Neural cell (in vitro differentiated cells): Measurements from ENCODE around the gene ZNF618. TPM values are rescaled to one million over a fixed set of nuclear protein-coding genes. Genes with fewer than 3 reads are reported as not detected.

Experiments used
- H2AFZ ChIP-seq: fragments of 200-600, 300-800 bp; sonication (generic), shearing (Covaris generic); 2 replicates; pipeline ENCODE4 v1.6.0; 2014; ENCODE audit warnings: low read depth, mild to moderate bottlenecking, antibody characterized with exemption, low read length, moderate library complexity
- H3F3A ChIP-seq: fragments of 200-600 bp; shearing (Covaris generic); 2 replicates; pipeline ENCODE4 v1.6.1; 2016; ENCODE audit warnings: mild to moderate bottlenecking, moderate library complexity, mixed read lengths, antibody characterized with exemption, low read length; ENCODE audit not compliant: insufficient read depth, poor library complexity, severe bottlenecking
- H3K27ac ChIP-seq: fragments of 200-600, 300-800 bp; sonication (generic), shearing (Covaris generic); 2 replicates; pipeline ENCODE4 v1.5.1; 2014; ENCODE audit warnings: mild to moderate bottlenecking, low read length, moderate library complexity
- H3K27me3 ChIP-seq: fragments of 300-800, 200-600 bp; sonication (generic), shearing (Covaris generic); 2 replicates; pipeline ENCODE4 v1.6.0; 2014; ENCODE audit warnings: mild to moderate bottlenecking, low read depth, low read length, moderate library complexity; ENCODE audit not compliant: insufficient read depth
- H3K36me3 ChIP-seq: fragments of 300-800, 200-600 bp; sonication (generic), shearing (Covaris generic); 2 replicates; pipeline ENCODE4 v1.5.1; 2014; ENCODE audit warnings: mild to moderate bottlenecking, antibody characterized with exemption, low read length, moderate library complexity; ENCODE audit not compliant: insufficient read depth
- H3K4me2 ChIP-seq: fragments of 300-800, 200-600 bp; sonication (generic), shearing (Covaris generic); 2 replicates; pipeline ENCODE4 v1.6.0; 2014; ENCODE audit warnings: mild to moderate bottlenecking, low read length
- H3K4me3 ChIP-seq: fragments of 300-800, 200-600 bp; sonication (generic), shearing (Covaris generic); 2 replicates; pipeline ENCODE4 v1.5.1; 2014; ENCODE audit warnings: mild to moderate bottlenecking, low read length, moderate library complexity
- H3K79me2 ChIP-seq: fragments of 200-600 bp; shearing (Covaris generic); replicated peaks from 2 replicates; pipeline ENCODE4 v1.6.0; 2014; ENCODE audit warnings: mild to moderate bottlenecking, low read length, moderate library complexity; ENCODE audit not compliant: insufficient read depth
- H3K9ac ChIP-seq: fragments of 300-800, 200-600 bp; sonication (generic), shearing (Covaris generic); 2 replicates; pipeline ENCODE4 v1.6.1; 2016; ENCODE audit warnings: mild to moderate bottlenecking, low read length, mixed read lengths
- H3K9me2 ChIP-seq: fragments of 200-600 bp; shearing (Covaris generic); 2 replicates; pipeline ENCODE4 v1.6.1; 2016; ENCODE audit warnings: mild to moderate bottlenecking, low read length, mixed read lengths; ENCODE audit not compliant: insufficient read depth
- H3K9me3 ChIP-seq: fragments of 200-600, 300-800 bp; sonication (generic), shearing (Covaris generic); 2 replicates; pipeline ENCODE4 v1.6.1; 2016; ENCODE audit warnings: mild to moderate bottlenecking, mixed run types, low read length, moderate library complexity, mixed read lengths
- H4K20me1 ChIP-seq: fragments of 200-600 bp; shearing (Covaris generic); 2 replicates; pipeline ENCODE4 v1.6.1; 2016; ENCODE audit warnings: mild to moderate bottlenecking, mixed run types; ENCODE audit not compliant: insufficient read depth
- CTCF ChIP-seq: fragments of 450-650 bp; IDR thresholded peaks from 2 replicates; pipeline ENCODE4 v1.5.1; 2014; ENCODE audit warnings: antibody characterized with exemption, mild to moderate bottlenecking, moderate library complexity; ENCODE audit not compliant: poor library complexity, severe bottlenecking
- EP300 ChIP-seq: fragments of 450-650 bp; conservative IDR thresholded peaks from 2 replicates; pipeline ENCODE4 v1.6.1; 2014; ENCODE audit warnings: antibody characterized with exemption, mild to moderate bottlenecking, moderate library complexity; ENCODE audit not compliant: poor library complexity, severe bottlenecking
- EZH2 ChIP-seq: fragments of 200-600, 300-800 bp; shearing (Covaris generic), sonication (generic); IDR thresholded peaks from 2 replicates; pipeline ENCODE4 v1.6.1; 2014; ENCODE audit warnings: antibody characterized with exemption, low read length, borderline replicate concordance, mild to moderate bottlenecking; ENCODE audit not compliant: insufficient read depth, poor library complexity, severe bottlenecking
- MXI1 ChIP-seq: fragments of 450-650 bp; conservative IDR thresholded peaks from 2 replicates; pipeline ENCODE4 v1.6.1; 2014; ENCODE audit warnings: antibody characterized with exemption, mild to moderate bottlenecking; ENCODE audit not compliant: poor library complexity, severe bottlenecking
- POLR2AphosphoS5 ChIP-seq: IDR thresholded peaks from 2 replicates; pipeline ENCODE4 v1.6.1; 2012
- RAD21 ChIP-seq: fragments of 450-650 bp; conservative IDR thresholded peaks from 2 replicates; pipeline ENCODE4 v1.6.1; 2014; ENCODE audit warnings: antibody characterized with exemption, mild to moderate bottlenecking, moderate library complexity
- REST ChIP-seq: IDR thresholded peaks from 2 replicates; pipeline ENCODE4 v1.6.1; 2012; ENCODE audit warnings: borderline replicate concordance
- SMC3 ChIP-seq: fragments of 450-650 bp; conservative IDR thresholded peaks from 2 replicates; pipeline ENCODE4 v1.6.1; 2014; ENCODE audit warnings: antibody characterized with exemption, mild to moderate bottlenecking, moderate library complexity; ENCODE audit not compliant: poor library complexity
- TAF1 ChIP-seq: IDR thresholded peaks from 2 replicates; pipeline ENCODE4 v1.6.1; 2012; ENCODE audit warnings: low read depth
- polyA plus RNA-seq: library from polyadenylated mRNA; depleted of rRNA; stranded (reverse); fragments of >200 nt; gene quantifications from 2 replicates; pipeline ENCODE4 v1.2.3, GENCODE V29; 2014

ZNF618 gene
- polyA plus RNA-seq, 1 donor from 2014 or later: 7.1 TPM

GRCh38 chr9:114093761-114094505, 217.8 kb downstream of the ZNF618 start:
- H3K79me2 ChIP-seq: no peaks in the 10 kb centered on the region
- H3F3A ChIP-seq: no peaks in the 10 kb centered on the region
- no peak overlapping the region for H3K4me3 ChIP-seq
- no peak overlapping the region for H2AFZ ChIP-seq
- no peaks in the 10 kb centered on the region for H4K20me1 ChIP-seq
- no peaks in the 10 kb centered on the region for H3K36me3 ChIP-seq
- no peak for TF ChIP-seq CTCF
- no peak for TF ChIP-seq EP300
- TF ChIP-seq TAF1: no peak
- TF ChIP-seq RAD21: no peak
- no peak for TF ChIP-seq REST
- no peak for TF ChIP-seq POLR2AphosphoS5
- no peak overlapping the region for H3K27ac ChIP-seq
- H3K4me2 ChIP-seq: no peak overlapping the region
- H3K27me3 ChIP-seq: peaks cover 22% of the 10 kb centered on the region
- no peaks in the 10 kb centered on the region for H3K9me2 ChIP-seq
- no peak overlapping the region for H3K9ac ChIP-seq
- H3K9me3 ChIP-seq: no peaks in the 10 kb centered on the region

GRCh38 chr9:114094971-114095370, 218.9 kb downstream of the ZNF618 start:
- Histone ChIP-seq H3F3A (no peaks in the 10 kb centered on the region), H3K36me3 (no peaks in the 10 kb centered on the region), H3K9ac (no peak overlapping the region), H2AFZ (no peak overlapping the region), H3K27ac (no peak overlapping the region), H3K9me3 (no peaks in the 10 kb centered on the region), H3K4me2 (no peak overlapping the region), H3K4me3 (no peak overlapping the region), H3K27me3 (peaks cover 27% of the 10 kb centered on the region), H3K79me2 (no peaks in the 10 kb centered on the region), H4K20me1 (no peaks in the 10 kb centered on the region), H3K9me2 (no peaks in the 10 kb centered on the region)
- TF ChIP-seq EZH2 (no peak), TAF1 (no peak), RAD21 (no peak), MXI1 (no peak), SMC3 (no peak), EP300 (no peak), CTCF (no peak), POLR2AphosphoS5 (no peak), REST (no peak)
